Testis (tissue), 3 donors: ENCODE measurements around the gene ASB7. TPM values are rescaled to one million over a fixed set of nuclear protein-coding genes. Genes with fewer than 3 reads are reported as not detected.

Experiments
- DNase-seq: peaks from one replicate; pipeline ENCODE4 v3.0.0-alpha.2; 2019
- H3K27ac ChIP-seq, 2 donors: fragments of 200-600 bp; sonication (generic); one replicate each; pipeline ENCODE4 v1.5.1; 2019
- H3K27me3 ChIP-seq: fragments of 200-600 bp; sonication (generic); one replicate; pipeline ENCODE4 v1.5.1; 2019
- H3K36me3 ChIP-seq: fragments of 200-600 bp; sonication (generic); one replicate; pipeline ENCODE4 v1.5.1; 2017; ENCODE audit warnings: low read depth; ENCODE audit errors: missing control alignments
- H3K4me1 ChIP-seq: fragments of 200-600 bp; sonication (generic); one replicate; pipeline ENCODE4 v1.5.1; 2019
- H3K4me3 ChIP-seq, 2 donors: fragments of 200-600 bp; sonication (generic); one replicate each; pipeline ENCODE4 v1.5.1; 2017 to 2019
- H3K9me3 ChIP-seq: fragments of 200-600 bp; sonication (generic); one replicate; pipeline ENCODE4 v1.5.1; 2017
- CTCF ChIP-seq, 3 experiments: fragments of 450-650 bp in 2 of 3; fragments of 200-600 bp in 1 of 3; sonication (generic) in 1 of 3; IDR thresholded peaks; one replicate each; pipeline ENCODE4 v1.5.1; 2016 to 2019; ENCODE audit warnings: antibody characterized with exemption in 3 of 3, mild to moderate bottlenecking in 2 of 3, moderate library complexity in 1 of 3
- POLR2A ChIP-seq: fragments of 450-650 bp; IDR thresholded peaks from one replicate; pipeline ENCODE4 v1.6.1; 2017; ENCODE audit warnings: antibody characterized with exemption, mild to moderate bottlenecking, moderate library complexity
- WGBS, 2 donors: methylation state at CpG; one replicate each; pipeline ENCODE4 v1.1.5; 2018; 5-methylcytosine and 5-hydroxymethylcytosine counted together
- intact Hi-C: fragments of 100-400 bp; cut with DNase I; formaldehyde crosslinking; loops from one replicate; pipeline ENCODE4 v1.15.1; 2023; ENCODE audit warnings: low total_unique reads
- polyA plus RNA-seq: library from polyadenylated mRNA; stranded (reverse); fragments of 350-450 nt; fragmentation: Illumina TruSeq; extraction: RNeasy Lipid Tissue Mini Kit (QIAGEN cat#74804); gene quantifications from one replicate; pipeline ENCODE4 v1.2.3, GENCODE V29; 2014; ENCODE audit warnings: low read depth, low replicate concordance; ENCODE audit not compliant: insufficient read depth
- total RNA-seq, 2 donors: library from RNA; depleted of rRNA; stranded (reverse); fragments of >200 nt; gene quantifications; one replicate each; pipeline ENCODE4 v1.2.3, GENCODE V29; 2016

The ASB7 gene
- total and polyA plus RNA-seq, 3 donors from 2014 or later: 13.4 to 23.9 (median 23.6) TPM

DNA sequence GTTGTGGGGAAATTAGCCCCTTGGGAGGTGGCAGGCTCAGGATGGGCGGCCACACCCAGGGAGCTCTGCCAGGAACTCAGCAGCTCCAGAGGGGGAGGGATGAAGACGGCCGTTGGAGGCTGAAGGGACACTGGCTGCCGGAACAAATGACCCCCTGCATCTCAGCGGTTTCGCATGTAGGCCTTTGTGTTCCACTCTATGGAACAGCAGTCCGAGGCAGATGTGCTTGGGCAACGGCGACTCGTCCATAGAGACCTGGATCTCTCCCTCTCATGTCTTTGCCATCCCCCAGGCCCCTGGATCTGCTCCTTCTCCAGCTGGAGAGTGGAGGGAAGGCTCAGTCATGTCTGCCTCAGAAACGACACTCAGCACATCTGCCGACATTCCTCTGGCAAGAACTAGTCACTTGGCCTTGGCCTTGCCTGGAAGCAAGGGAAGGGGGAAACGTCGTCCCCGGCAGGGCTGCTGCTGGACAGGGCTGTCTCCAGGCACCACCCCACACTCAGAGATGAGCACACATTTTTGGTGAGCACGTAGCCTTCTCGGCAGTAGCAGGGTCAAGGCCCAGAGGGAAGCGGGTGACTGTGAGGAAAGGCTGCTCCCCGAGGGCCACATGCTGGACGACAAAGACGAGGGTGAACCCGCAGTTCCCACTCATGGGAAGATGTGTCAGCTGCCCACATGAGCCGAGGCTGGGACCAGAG lies 83.8 kb downstream of the ASB7 start:
- Histone ChIP-seq H3K27ac (peak overlapping the region in 1 of 2 donors; percentile 69), H3K27me3 (no peaks in the 10 kb centered on the region), H3K9me3 (no peaks in the 10 kb centered on the region), H3K4me3 (no peak overlapping the region), H3K36me3 (no peaks in the 10 kb centered on the region), H3K4me1 (peaks cover 23% of the 10 kb centered on the region)
- TF ChIP-seq POLR2A (no peak), CTCF (IDR thresholded peaks at IDR 0.05) (no peak)
- peak; percentile 66 for DNase-seq
- 58 to 61% methylated on average over 17 to 23 of the region's 23 CpGs for WGBS, 2 donors
- intact Hi-C loops: no loop called here

DNA sequence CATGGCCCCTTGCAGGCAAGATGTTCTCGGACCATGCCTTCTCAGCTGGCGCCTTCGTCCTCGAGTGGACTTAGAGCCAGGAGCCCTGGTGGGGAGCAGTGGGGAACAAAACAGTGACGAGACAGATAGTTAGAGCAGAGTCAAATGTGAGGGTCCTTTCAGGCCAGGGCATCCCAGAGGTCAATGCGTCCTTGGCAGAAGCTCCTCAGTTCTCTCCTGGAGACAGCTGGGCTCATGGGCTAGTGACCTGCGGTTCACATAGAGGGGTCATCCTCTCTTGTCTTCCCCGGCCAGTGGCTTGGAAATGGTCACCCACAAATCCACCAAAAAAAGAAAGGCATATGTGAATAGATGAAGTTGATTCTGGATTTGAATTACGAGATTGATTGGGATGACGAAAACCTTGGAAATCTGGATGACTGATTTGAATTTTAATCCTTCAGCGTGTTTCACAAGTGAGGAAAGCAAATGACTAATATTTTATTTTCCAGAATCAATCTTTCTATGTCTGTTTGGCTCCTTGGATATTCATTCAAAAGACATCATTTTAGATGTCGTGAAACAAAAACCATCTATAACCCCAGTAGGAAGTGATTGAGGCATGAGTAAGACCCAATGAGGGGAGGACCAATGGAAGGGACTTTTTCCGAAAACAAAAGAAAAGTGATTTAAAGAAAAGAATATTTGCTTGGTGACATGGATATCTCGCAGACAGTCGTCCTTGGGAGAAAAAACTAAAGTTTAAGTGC lies 84.5 kb downstream of the ASB7 start:
- Histone ChIP-seq H3K9me3 (no peaks in the 10 kb centered on the region), H3K36me3 (no peaks in the 10 kb centered on the region), H3K4me1 (peaks cover 23% of the 10 kb centered on the region), H3K27ac (peak overlapping the region in 1 of 2 donors; percentile 69), H3K27me3 (no peaks in the 10 kb centered on the region), H3K4me3 (no peak overlapping the region)
- intact Hi-C loops: no loop called here
- 55 to 59% methylated on average over 15 of the region's 15 CpGs for WGBS, 2 donors
- DNase-seq: no peak
- no peak for TF ChIP-seq CTCF (IDR thresholded peaks at IDR 0.05)
- no peak for TF ChIP-seq POLR2A

- H3K4me1 ChIP-seq: peaks cover 23% of the 10 kb centered on the region
- no peak overlapping the region for H3K4me3 ChIP-seq
- no peak for DNase-seq
- H3K9me3 ChIP-seq: no peaks in the 10 kb centered on the region
- no peaks in the 10 kb centered on the region for H3K36me3 ChIP-seq
- TF ChIP-seq POLR2A (no peak), CTCF (IDR thresholded peaks at IDR 0.05) (no peak)
- intact Hi-C loops: no loop called here
- 47 to 54% methylated on average over 11 of the region's 11 CpGs for WGBS, 2 donors
- no peaks in the 10 kb centered on the region for H3K27me3 ChIP-seq
- H3K27ac ChIP-seq: peak overlapping the region in 1 of 2 donors; percentile 36
Observed at GRCh38 chr15:100687582-100688141, 85.3 kb downstream of the ASB7 start.

GRCh38 chr15:100688549-100689120 lies 86.2 kb downstream of the ASB7 start:
- H3K36me3 ChIP-seq: no peaks in the 10 kb centered on the region
- 78 to 85% methylated on average over 9 to 13 of the region's 13 CpGs for WGBS, 2 donors
- no peaks in the 10 kb centered on the region for H3K9me3 ChIP-seq
- peaks cover 18% of the 10 kb centered on the region for H3K4me1 ChIP-seq
- no peak for DNase-seq
- no peaks in the 10 kb centered on the region for H3K27me3 ChIP-seq
- intact Hi-C loops: no loop called here
- no peak overlapping the region for H3K27ac ChIP-seq
- H3K4me3 ChIP-seq: no peak overlapping the region
- no peak for TF ChIP-seq POLR2A
